ENCODE data around the gene RNF144A.
"Not testable (repeated sequence)": the region's sequence is repeated elsewhere in the genome, so short reads cannot be mapped to it uniquely, and the experiment has no call there.

Gene RNF144A

GRCh38 chr2:6930923-6931647 lies 13.9 kb downstream of the RNF144A start:
- Histone ChIP-seq H3K4me1 (ENCODE audit: insufficient read depth, insufficient read length) (no peaks in the 10 kb centered on the region), H3K9ac (ENCODE audit: insufficient read length, low read depth) (no peak overlapping the region), H3K9me3 (ENCODE audit: insufficient read depth, low read length) (no peaks in the 10 kb centered on the region), H3K36me3 (ENCODE audit: insufficient read depth, insufficient read length, low read length) (no peaks in the 10 kb centered on the region), H3K27me3 (ENCODE audit: insufficient read depth, insufficient read length) (no peaks in the 10 kb centered on the region), H3K4me3 (ENCODE audit: insufficient read length, low read depth) (no peak overlapping the region)
- DNase-seq (ENCODE audit: low read depth, low spot score): no peak
- no peak for TF ChIP-seq YY1 (IDR thresholded peaks at IDR 0.05; ENCODE audit: insufficient read depth, insufficient read length)
- TF ChIP-seq ZNF274 (IDR thresholded peaks at IDR 0.05; ENCODE audit: low read depth, low read length): no peak

GRCh38 chr2:6931753-6932152 lies 14.5 kb downstream of the RNF144A start:
- no peak for TF ChIP-seq SUZ12 (IDR thresholded peaks at IDR 0.05; ENCODE audit: extremely low read depth, insufficient read depth, insufficient read length)
- TF ChIP-seq YY1 (IDR thresholded peaks at IDR 0.05; ENCODE audit: insufficient read depth, insufficient read length): no peak
- no peak for TF ChIP-seq ZNF274 (IDR thresholded peaks at IDR 0.05; ENCODE audit: low read depth, low read length)
- no peak overlapping the region for H3K4me3 ChIP-seq (ENCODE audit: insufficient read length, low read depth)
- no peak for DNase-seq (ENCODE audit: low read depth, low spot score)
- no peaks in the 10 kb centered on the region for H3K36me3 ChIP-seq (ENCODE audit: insufficient read depth, insufficient read length, low read length)
- no peaks in the 10 kb centered on the region for H3K9me3 ChIP-seq (ENCODE audit: insufficient read depth, low read length)
- no peaks in the 10 kb centered on the region for H3K27me3 ChIP-seq (ENCODE audit: insufficient read depth, insufficient read length)
- no peak overlapping the region for H3K9ac ChIP-seq (ENCODE audit: insufficient read length, low read depth)
- H3K4me1 ChIP-seq (ENCODE audit: insufficient read depth, insufficient read length): no peaks in the 10 kb centered on the region

GRCh38 chr2:6932206-6932605 lies 15.0 kb downstream of the RNF144A start:
- TF ChIP-seq ZNF274 (IDR thresholded peaks at IDR 0.05; ENCODE audit: low read depth, low read length) (no peak), YY1 (IDR thresholded peaks at IDR 0.05; ENCODE audit: insufficient read depth, insufficient read length) (no peak), SUZ12 (IDR thresholded peaks at IDR 0.05; ENCODE audit: extremely low read depth, insufficient read depth, insufficient read length) (no peak)
- no peaks in the 10 kb centered on the region for H3K36me3 ChIP-seq (ENCODE audit: insufficient read depth, insufficient read length, low read length)
- no peak for DNase-seq (ENCODE audit: low read depth, low spot score)
- H3K27me3 ChIP-seq (ENCODE audit: insufficient read depth, insufficient read length): no peaks in the 10 kb centered on the region
- H3K9ac ChIP-seq (ENCODE audit: insufficient read length, low read depth): no peak overlapping the region
- H3K4me3 ChIP-seq (ENCODE audit: insufficient read length, low read depth): no peak overlapping the region
- H3K4me1 ChIP-seq (ENCODE audit: insufficient read depth, insufficient read length): no peaks in the 10 kb centered on the region
- H3K9me3 ChIP-seq (ENCODE audit: insufficient read depth, low read length): no peaks in the 10 kb centered on the region

- Histone ChIP-seq H3K4me3 (ENCODE audit: insufficient read length, low read depth) (no peak overlapping the region), H3K4me1 (ENCODE audit: insufficient read depth, insufficient read length) (no peaks in the 10 kb centered on the region), H3K9ac (ENCODE audit: insufficient read length, low read depth) (no peak overlapping the region), H3K27me3 (ENCODE audit: insufficient read depth, insufficient read length) (no peaks in the 10 kb centered on the region), H3K9me3 (ENCODE audit: insufficient read depth, low read length) (no peaks in the 10 kb centered on the region), H3K36me3 (ENCODE audit: insufficient read depth, insufficient read length, low read length) (no peaks in the 10 kb centered on the region)
- TF ChIP-seq SUZ12 (IDR thresholded peaks at IDR 0.05; ENCODE audit: extremely low read depth, insufficient read depth, insufficient read length) (no peak), YY1 (IDR thresholded peaks at IDR 0.05; ENCODE audit: insufficient read depth, insufficient read length) (no peak), ZNF274 (IDR thresholded peaks at IDR 0.05; ENCODE audit: low read depth, low read length) (no peak)
- DNase-seq (ENCODE audit: low read depth, low spot score): no peak
Measured at GRCh38 chr2:6932828-6933227, 15.6 kb downstream of the RNF144A start.

DNA sequence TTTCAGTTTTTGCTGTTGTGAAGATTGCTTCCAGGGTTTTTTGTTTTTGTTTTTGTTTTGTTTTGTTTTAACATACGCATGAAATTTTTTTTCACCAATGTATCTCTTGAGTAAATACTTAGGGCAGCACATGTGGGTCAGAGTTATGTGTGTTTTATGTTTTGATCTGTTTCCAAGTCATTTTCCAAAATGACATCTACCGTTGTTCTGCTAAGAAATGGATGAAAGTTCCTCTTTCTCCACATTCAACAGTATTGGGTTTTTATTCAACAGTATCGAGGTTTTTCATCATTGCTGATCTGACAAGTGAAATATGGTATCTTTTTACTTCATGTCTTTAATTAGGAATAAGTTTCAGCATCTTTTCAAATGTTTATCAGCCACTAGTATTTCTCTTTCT lies 16.7 kb downstream of the RNF144A start:
- no peak for TF ChIP-seq SUZ12 (IDR thresholded peaks at IDR 0.05; ENCODE audit: extremely low read depth, insufficient read depth, insufficient read length)
- TF ChIP-seq ZNF274 (IDR thresholded peaks at IDR 0.05; ENCODE audit: low read depth, low read length): no peak
- TF ChIP-seq YY1 (IDR thresholded peaks at IDR 0.05; ENCODE audit: insufficient read depth, insufficient read length): no peak

GRCh38 chr2:6934345-6934744 lies 17.1 kb downstream of the RNF144A start:
- Histone ChIP-seq H3K4me1 (ENCODE audit: insufficient read depth, insufficient read length) (no peaks in the 10 kb centered on the region), H3K9me3 (ENCODE audit: insufficient read depth, low read length) (no peaks in the 10 kb centered on the region), H3K36me3 (ENCODE audit: insufficient read depth, insufficient read length, low read length) (no peaks in the 10 kb centered on the region), H3K27me3 (ENCODE audit: insufficient read depth, insufficient read length) (no peaks in the 10 kb centered on the region), H3K4me3 (ENCODE audit: insufficient read length, low read depth) (no peak overlapping the region), H3K9ac (ENCODE audit: insufficient read length, low read depth) (no peak overlapping the region)
- TF ChIP-seq ZNF274 (IDR thresholded peaks at IDR 0.05; ENCODE audit: low read depth, low read length) (no peak), YY1 (IDR thresholded peaks at IDR 0.05; ENCODE audit: insufficient read depth, insufficient read length) (no peak), SUZ12 (IDR thresholded peaks at IDR 0.05; ENCODE audit: extremely low read depth, insufficient read depth, insufficient read length) (no peak)
- no peak for DNase-seq (ENCODE audit: low read depth, low spot score)

More for the DNA sequence above, 16.7 kb downstream of the RNF144A start:
- no peaks in the 10 kb centered on the region for H3K4me1 ChIP-seq (ENCODE audit: insufficient read depth, insufficient read length)
- no peaks in the 10 kb centered on the region for H3K36me3 ChIP-seq (ENCODE audit: insufficient read depth, insufficient read length, low read length)
- H3K9ac ChIP-seq (ENCODE audit: insufficient read length, low read depth): no peak overlapping the region
- DNase-seq (ENCODE audit: low read depth, low spot score): no peak
- H3K9me3 ChIP-seq (ENCODE audit: insufficient read depth, low read length): no peaks in the 10 kb centered on the region
- H3K27me3 ChIP-seq (ENCODE audit: insufficient read depth, insufficient read length): no peaks in the 10 kb centered on the region
- no peak overlapping the region for H3K4me3 ChIP-seq (ENCODE audit: insufficient read length, low read depth)

DNA sequence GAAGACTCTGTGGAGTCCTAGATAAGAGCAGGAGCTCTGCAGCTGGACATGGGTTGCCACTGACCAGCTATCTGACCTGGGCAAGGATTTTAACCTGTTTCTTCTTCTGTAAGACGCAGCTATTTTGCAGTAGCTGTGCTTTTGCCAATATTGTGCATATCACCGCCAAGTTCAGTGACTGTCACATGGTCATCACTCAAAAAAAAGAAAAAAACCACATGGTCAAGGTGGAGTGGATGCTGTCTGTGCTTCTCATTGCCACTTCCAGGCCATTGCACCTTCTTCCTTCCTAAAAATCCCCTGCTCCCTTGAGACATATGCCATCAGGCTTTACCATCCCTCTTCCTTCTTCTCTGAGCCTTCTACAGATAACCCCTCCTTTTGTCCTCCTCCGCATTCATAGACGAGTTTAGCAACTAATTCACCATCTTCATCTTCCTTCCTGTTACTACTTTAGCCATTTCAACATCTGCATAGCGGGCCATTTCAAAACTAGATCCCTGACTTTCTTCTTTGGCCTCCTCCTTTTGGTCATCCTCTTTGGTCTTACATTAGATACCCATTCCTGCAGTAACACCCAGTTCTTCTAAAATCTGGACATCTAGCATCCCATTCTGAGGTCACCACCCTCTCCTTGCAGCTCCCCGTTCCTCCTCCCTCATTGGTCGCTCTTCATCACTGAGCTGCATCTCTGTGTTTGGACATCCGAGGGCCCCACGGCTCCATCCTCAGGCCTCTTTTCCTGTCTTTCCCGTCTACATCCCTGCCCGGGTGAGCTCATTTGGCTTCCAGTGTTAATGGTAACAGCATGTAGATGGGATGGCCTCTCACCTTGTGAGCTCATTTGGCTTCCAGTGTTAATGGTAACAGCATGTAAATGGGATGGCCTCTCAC lies 17.8 kb downstream of the RNF144A start:
- H3K27me3 ChIP-seq (ENCODE audit: insufficient read depth, insufficient read length): no peaks in the 10 kb centered on the region
- no peak for DNase-seq (ENCODE audit: low read depth, low spot score)
- H3K4me1 ChIP-seq (ENCODE audit: insufficient read depth, insufficient read length): no peaks in the 10 kb centered on the region
- no peak for TF ChIP-seq YY1 (IDR thresholded peaks at IDR 0.05; ENCODE audit: insufficient read depth, insufficient read length)
- no peak overlapping the region for H3K9ac ChIP-seq (ENCODE audit: insufficient read length, low read depth)
- no peak overlapping the region for H3K4me3 ChIP-seq (ENCODE audit: insufficient read length, low read depth)
- no peaks in the 10 kb centered on the region for H3K9me3 ChIP-seq (ENCODE audit: insufficient read depth, low read length)
- H3K36me3 ChIP-seq (ENCODE audit: insufficient read depth, insufficient read length, low read length): no peaks in the 10 kb centered on the region

GRCh38 chr2:6935652-6936020 lies 18.4 kb downstream of the RNF144A start:
- not testable (repeated sequence) for H3K27me3 ChIP-seq (ENCODE audit: insufficient read depth, insufficient read length); DNase-seq (ENCODE audit: low read depth, low spot score)

More at GRCh38 chr2:6935652-6936020, 18.4 kb downstream of the RNF144A start:
- not testable (repeated sequence) for H3K9ac ChIP-seq (ENCODE audit: insufficient read length, low read depth); H3K36me3 ChIP-seq (ENCODE audit: insufficient read depth, insufficient read length, low read length); H3K4me1 ChIP-seq (ENCODE audit: insufficient read depth, insufficient read length); H3K4me3 ChIP-seq (ENCODE audit: insufficient read length, low read depth); H3K9me3 ChIP-seq (ENCODE audit: insufficient read depth, low read length)

Data from NT2/D1 (cell line).